NOMO-1 (cell line): ENCODE results near the gene ESRRB.

ENCODE experiments used
- DNase-seq, 2 experiments: peaks; one replicate each; lab custom pipeline; 2025; ENCODE audit not compliant: unreplicated experiment in 2 of 2; lab: John Stamatoyannopoulos, UW

Gene ESRRB

DNA sequence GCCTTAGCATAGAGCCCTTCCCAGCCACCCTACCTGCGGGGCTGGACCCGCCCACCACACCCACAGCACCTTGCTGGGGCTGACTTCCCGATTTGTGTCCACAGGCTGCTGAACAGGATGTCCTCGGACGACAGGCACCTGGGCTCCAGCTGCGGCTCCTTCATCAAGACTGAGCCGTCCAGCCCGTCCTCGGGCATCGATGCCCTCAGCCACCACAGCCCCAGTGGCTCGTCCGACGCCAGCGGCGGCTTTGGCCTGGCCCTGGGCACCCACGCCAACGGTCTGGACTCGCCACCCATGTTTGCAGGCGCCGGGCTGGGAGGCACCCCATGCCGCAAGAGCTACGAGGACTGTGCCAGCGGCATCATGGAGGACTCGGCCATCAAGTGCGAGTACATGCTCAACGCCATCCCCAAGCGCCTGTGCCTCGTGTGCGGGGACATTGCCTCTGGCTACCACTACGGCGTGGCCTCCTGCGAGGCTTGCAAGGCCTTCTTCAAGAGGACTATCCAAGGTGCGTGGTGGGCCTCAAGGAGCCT is 63.4 kb downstream of the ESRRB start:
- no peak for DNase-seq

DNA sequence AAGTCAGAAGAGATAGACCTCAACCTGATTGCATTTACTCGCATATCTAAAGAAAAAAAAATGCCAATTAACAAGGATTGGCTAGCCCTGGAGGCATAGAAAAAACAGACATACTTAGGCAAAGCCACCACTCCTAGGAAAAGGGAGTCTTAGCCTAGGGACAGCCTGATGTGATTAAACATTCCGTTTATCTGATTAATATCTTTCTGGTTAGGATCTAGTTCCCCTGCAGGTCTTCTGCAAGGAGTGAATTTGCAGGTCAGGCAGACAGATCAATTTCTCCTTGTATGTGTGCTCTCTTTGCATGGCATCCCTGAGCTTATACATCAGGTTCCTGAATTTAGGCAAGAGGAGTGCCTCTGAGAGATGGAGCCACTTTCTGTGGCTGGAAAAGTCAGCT is 70.5 kb downstream of the ESRRB start:
- DNase-seq = no peak

- DNase-seq = no peak
These were observed 71.0 kb downstream of the ESRRB start for GRCh38 chr14:76446921-76447320.

GRCh38 chr14:76450476-76450875 is 74.5 kb downstream of the ESRRB start:
- DNase-seq = no peak

- peak; percentile 3 to 9 for DNase-seq
These were observed 80.3 kb downstream of the ESRRB start for GRCh38 chr14:76456200-76456599.

- DNase-seq = no peak
These were observed 81.1 kb downstream of the ESRRB start for GRCh38 chr14:76456891-76457586.

GRCh38 chr14:76457841-76458240 is 81.9 kb downstream of the ESRRB start:
- DNase-seq = no peak

DNA sequence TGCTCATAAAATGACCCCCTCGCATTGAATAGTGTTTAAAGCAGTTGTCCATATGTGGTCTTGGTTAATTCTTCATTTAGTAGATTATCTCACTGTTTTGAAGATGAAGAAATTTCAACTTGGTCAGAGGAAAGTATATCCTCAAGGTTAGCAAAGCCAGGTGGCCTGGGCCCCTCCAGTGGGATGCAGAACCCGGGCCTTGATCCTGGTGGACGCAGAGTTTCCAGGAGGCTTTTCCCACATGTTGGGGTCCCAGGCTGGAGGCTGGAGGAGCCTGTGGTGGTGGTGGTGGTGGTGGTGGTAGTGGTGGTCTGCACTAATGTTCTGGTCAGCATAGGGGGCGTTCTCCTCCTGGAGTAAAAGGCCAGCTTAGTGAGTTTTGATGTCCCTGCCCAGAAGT is 85.9 kb downstream of the ESRRB start:
- no peak for DNase-seq

GRCh38 chr14:76462330-76462729 is 86.4 kb downstream of the ESRRB start:
- DNase-seq = no peak

GRCh38 chr14:76463105-76463504 is 87.2 kb downstream of the ESRRB start:
- DNase-seq = no peak

DNA sequence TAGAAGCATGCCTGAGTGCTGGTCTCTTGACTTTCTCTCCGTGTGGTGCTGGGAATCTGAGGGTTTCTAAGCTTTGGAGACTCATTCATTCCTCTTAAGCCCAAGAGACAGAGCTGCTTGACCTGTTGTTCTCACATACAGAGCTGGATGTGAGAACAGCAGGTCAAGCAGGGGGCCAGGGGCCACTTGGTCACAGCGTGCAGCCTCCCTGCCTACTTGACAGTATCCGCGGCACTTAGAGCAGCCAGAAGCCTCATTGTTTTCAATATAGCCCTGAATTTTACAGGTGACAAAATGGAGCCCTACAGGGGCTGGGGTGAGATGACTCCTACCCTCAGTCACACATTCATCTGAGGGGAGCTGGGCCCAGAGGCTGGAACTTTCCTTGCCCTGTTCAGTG is 88.9 kb downstream of the ESRRB start:
- DNase-seq = no peak

DNA sequence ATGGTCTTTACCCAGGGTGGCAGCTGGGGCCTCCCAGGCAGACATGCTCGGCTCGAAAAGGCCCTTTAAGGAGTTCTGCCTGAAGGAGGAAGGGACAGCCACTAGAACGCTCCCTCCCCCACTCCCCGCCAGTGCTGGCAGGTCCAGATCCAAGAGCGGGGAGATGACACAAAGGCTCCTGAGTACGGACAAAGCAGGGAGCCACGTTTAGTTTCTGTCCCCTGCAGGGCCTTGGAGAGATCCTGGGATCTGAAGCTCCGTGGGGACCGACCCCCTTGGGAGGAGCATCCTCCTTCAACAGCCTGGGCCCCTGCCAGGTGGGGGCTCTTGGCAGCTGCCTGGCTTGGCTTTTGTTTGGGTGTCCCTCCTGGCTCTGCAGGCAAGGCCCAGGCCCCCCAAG is 89.7 kb downstream of the ESRRB start:
- no peak for DNase-seq

DNA sequence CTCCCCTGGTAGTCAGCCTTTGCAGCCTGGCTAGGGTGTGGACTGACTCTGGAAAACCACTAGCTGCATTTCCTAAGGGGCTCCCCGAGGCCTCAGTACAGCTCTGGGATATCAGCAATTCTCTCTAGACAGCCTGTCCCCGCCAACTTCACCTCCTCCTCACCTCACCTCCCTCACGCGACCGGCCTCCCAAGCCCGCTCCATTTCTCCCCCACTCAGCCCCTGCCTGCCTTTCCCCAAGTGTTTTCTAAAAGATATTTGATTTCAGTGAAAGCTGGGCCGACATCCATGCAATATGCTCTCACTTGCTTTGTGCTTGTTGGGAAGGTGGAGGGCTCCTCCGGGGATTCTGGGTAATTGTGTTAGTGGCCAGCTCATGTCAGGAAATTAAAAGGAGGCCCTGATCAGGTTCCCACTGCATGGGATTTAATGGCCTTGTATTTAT is 91.8 kb downstream of the ESRRB start:
- no peak for DNase-seq

- no peak for DNase-seq
These were observed 96.3 kb downstream of the ESRRB start for GRCh38 chr14:76472199-76472723.

DNA sequence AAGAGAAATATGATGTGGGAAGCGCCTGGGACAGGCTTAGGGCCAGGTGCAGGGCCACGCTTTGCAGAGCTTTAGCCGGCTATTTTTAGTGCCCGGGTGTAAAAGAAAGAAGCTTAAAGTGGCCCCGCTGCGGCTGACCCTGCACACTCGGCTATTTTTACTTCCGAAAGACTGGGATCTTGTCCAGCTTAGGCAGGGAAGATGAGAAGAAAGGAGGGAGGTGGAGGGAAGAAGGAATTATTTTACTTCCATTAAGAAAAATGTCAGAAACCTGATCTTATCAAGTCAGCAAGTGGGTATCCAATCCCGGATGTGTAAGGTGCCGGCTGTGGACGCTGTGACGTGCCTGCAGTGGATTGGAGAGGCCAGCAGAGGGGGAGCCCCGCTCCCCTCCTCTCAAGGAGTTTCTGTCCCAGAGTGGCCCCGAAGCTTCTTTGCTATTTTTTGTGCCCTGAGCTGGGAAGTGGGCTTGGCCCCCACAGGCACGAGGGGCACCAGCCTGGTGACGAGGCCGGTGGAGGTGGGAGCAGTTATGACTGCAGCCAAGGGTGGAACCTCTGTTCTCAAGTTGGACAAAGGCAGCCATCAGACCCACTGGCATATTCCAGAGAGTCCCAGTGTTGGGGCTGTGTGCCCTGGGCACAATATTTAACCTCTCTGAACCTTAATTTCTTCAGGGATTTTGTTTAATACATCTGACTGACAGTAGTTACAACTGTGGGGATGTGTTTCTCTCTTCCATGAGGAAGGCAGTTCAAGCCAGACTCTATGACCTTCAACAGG is 97.7 kb downstream of the ESRRB start:
- no peak for DNase-seq

GRCh38 chr14:76480426-76480825 is 104.5 kb downstream of the ESRRB start:
- no peak for DNase-seq

- no peak for DNase-seq
These were observed 108.4 kb downstream of the ESRRB start for GRCh38 chr14:76484355-76484754.

DNA sequence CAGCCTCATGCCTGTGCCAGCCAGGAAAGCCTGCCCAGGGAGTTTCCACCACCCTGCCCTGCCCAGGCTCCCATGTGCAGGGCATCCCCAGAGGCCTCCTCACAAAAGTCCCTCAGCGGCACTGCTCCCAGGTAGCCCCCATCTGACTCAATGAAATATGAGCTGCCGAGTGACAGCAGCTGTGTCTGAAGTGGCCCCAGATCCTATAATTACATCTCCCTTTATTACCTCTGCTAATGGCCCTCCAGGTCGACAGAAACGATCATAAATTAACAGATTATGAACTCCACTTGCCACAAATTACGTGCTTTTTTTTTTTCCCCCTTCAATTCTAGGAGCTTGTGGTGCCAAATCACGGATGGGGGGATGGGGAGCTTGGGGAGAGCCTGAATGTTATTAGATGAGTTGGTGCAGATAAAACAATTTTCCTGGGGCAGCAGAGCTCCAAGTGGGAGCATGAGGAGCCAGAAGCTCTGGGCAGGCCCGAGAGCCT is 110.4 kb downstream of the ESRRB start:
- no peak for DNase-seq

DNA sequence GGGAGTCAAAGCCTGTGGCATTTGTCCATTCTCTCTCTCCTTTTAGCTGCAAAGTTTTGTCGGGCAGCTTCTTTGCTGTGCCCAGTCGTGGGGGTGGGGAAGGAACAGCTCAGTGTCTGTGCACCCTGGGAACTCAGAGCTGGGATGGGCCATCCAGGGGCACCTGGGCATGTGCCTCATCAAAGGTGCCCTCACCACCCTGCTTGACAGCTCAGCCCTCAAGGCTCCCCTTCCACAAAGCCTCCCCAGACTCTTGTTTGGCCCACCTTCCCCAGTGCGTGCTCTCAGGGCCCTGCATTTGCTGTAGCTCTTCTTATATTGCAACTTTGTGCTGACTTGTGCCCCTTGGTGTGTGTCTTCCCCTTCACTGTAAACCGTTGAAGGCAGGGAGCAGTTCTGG is 112.6 kb downstream of the ESRRB start:
- DNase-seq = no peak

DNA sequence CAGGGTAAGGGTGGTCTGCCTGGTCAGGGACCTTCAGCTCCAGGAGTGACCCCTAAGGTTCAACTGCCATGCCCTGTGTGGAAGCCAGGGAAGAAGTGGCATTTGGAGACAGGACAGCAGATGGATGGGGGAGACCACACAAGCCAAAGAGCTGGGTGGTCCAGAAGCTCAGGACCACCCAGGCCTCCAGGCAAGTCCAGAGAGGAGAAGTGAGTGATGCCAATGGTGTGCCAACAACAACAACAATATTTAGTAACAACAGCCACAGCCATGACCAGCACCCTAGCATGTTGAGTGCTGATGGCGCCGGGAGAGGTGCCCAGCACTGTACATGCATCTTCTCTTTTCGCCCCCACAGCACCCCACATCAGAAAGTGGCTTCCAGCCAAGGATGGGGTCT is 113.7 kb downstream of the ESRRB start:
- DNase-seq = no peak

GRCh38 chr14:76490111-76490510 is 114.2 kb downstream of the ESRRB start:
- no peak for DNase-seq

DNA sequence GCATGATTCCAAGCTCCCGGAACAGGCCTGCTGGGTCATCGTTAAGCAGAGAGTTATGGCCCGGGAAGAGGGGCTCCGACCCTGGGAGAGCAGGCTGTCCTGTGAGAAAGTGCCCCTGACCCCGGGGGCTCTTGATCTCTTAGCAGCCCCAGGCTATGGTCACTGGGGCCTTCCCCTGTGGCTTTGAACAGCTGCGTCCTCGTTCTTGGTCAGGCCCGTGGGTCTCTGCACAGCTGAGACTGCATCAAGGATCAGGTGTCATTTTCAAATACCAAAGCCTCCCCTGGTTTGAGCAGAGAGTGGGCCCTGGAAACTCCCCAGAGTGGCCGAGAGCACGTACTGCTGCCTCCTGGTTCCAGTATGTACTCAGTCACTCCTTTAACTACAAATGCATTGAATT is 114.8 kb downstream of the ESRRB start:
- DNase-seq = no peak
